HEK293T (cell line): Measurements from ENCODE around the gene CARD11.

Experiments
- FOXA1 ChIP-seq: fragments of 450-650 bp; IDR thresholded peaks from 2 replicates; pipeline ENCODE4 v1.6.1; 2016; ENCODE audit warnings: mild to moderate bottlenecking
- FOXM1 ChIP-seq: fragments of 450-650 bp; IDR thresholded peaks from 2 replicates; pipeline ENCODE4 v1.6.1; 2017; ENCODE audit warnings: mild to moderate bottlenecking, borderline replicate concordance
- SP1 ChIP-seq: fragments of 450-650 bp; IDR thresholded peaks from 2 replicates; pipeline ENCODE4 v1.6.1; 2017
- TARDBP ChIP-seq: fragments of 450-650 bp; IDR thresholded peaks from 2 replicates; pipeline ENCODE4 v1.6.1; 2016

DNA sequence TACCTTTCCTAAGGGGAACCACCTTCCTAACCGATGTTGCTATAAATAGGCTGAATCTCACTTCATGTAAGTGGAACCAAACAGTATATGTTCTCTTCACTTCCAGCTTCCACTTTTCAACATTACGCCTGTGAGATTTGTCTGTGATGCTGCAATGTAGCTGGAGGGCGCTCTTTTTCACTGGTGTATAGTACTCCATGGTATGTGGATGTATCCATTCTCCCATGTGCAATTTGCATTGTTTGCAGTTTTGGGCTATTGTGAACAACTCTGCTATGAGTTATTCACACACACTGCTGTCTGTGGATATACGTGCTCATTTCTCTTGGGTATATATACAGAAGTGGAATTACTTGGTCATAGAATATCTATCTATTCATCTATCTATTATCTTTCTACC lies 123.6 kb downstream of the CARD11 start:
- TF ChIP-seq TARDBP (no peak), FOXA1 (no peak), SP1 (no peak), FOXM1 (no peak)
